Stimulated activated CD8-positive, alpha-beta memory T cell treated with anti-CD3 and anti-CD28 coated beads, Interleukin-12 subunit alpha, Interleukin-12 subunit beta, amount 100 ng/mL, for 1 hour (primary cell): Measurements from ENCODE around the gene C5orf63.
"Not testable (repeated sequence)": the region's sequence is repeated elsewhere in the genome, so short reads cannot be mapped to it uniquely, and the experiment has no call there.

Experiments used
- DNase-seq: peaks from one replicate; pipeline ENCODE4 v3.0.0-alpha.2; 2020; ENCODE audit warnings: low read depth

Gene C5orf63

DNA sequence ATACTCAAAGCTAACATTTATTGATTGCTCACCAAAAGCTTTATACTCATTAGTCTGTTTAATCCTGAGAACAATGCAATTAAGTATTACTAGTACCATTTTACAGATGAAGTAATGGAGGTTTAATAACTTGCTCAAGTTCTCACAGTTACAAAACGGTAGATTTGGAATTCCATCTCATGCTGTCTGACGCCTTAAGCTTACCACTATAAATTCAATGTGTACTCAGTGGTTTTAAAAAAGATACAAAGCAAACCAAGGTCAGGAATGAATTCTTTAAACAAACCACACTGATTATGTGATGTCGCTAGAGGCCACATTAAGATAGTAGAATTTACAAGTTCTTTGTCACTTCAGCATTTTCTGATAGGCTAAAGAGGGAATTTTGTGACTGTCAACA is 1.2 kb upstream of the C5orf63 start:
- no peak for DNase-seq

DNA sequence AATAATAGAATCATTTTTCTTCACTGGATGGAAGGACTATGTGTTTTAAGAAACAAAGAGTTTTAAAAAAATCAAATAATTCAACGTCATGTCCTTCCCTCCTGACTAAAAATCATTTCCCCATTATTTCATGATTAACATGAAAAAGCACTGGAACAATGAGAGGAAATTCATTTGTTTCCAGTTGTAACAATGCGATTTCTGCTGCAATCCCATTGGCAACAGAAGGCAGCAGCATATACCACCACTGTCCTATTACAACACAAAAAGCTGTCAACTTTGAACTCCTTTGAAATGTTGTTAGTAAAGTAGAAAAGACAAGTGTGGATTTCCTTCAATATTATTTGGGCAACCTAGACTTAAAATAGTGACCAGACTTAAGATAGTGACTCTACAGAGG is 3.1 kb downstream of the C5orf63 start:
- no peak for DNase-seq

DNA sequence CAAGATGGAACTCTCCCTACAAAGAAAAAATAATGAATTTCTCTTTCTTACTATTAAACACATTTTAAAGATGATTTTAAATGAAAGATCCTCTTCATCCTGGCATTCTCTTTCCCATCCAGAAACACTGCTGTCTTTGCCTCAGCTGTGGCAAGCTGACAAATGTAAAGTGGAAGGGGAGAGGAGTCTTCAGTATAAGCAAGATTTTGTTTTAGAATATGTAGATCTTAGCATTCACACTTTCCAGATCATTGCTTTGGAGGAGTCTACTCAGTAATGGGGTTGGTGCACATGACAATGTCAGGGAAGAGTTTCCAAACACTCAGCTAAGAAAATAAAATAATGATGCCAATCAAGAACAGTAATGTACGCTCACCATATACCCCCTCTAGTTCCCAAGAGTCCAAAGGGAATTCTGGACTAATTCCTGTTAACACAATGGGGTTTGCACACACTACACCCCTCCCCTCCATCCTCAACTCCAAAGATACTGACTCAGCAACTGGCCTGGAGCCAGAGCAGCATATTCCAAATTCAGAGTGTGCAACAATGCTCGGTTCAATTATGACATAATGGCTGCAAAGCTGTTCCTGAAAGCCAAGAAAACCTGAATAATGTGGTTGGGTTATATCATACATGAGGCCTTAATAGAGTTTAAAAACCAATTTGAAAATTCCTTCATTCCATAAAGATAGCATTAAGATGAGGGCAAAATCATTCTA is 4.6 kb downstream of the C5orf63 start:
- DNase-seq = no peak

DNA sequence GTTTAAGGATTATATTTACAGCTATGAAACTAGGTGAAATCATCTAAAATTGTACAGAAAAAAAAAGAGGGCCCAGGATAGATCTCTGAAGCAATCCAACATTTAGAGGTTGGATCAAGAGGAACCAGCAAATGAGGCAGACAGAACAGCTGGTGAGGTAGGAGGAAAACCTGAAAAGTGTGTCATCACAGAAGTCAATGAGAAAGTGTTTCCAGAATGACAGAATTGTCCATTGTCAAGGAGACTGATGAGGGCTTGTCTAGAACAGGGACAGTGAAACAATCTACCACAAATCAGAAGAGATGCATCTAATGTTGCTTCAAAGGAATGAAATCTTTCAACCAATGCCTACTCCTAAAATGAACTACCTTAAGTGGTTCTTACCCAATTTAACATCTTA is 6.6 kb downstream of the C5orf63 start:
- DNase-seq = no peak

DNA sequence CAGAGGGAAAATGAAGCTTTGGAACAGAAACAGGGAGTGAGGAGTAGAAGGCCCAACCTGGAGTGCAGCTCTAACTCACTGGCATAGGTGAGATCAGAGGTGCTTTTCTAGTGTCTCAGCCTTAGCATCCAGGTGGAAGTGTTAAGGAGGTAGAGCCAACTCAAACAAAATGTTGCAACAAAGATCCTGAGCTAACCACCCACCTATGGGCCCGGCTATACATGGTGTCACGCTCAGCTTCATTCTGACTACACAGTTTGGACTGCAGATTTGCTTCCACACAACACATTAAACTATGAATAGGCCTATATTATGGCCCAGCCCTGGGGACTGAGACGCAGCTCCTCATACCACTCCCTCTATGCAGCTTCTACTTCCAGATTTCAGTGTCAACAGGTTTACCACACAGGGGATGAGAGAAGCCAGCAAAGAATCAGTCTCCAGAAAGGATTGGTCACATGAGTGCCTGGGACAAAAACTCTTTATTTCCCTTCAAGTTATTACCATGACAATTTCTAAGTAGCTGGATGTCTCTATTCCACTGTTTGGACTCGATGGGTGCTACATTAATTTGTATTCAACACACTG is 9.0 kb downstream of the C5orf63 start:
- no peak for DNase-seq

DNA sequence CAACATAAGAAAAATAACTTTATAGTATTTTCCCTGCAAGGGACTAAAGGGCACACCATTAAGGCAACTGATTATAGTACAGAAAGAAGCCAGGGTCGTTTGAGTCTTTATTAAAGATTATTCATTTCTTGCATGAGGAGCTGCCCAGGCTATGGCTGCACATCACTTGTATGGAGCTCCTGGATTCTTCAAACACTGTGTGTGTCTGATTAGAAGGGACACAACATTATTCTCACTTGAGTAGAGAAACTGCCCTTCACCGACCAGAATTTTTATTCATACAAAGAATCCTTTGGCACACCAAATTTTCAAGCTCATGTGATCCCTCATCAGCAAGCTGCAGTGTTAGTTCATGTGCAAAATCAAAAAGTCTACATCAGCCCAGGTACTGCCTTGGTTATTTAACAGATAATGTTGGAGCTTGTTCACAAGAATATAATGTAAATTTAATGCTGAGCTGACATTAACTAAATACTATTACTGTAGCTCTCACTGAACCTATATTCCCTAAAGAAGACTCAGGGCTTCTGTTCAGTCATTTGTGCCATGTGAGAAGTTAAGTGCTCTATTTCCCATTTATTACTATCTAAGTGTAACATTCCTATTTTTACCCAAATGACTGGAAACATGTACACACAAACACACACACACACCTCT is 9.9 kb downstream of the C5orf63 start:
- DNase-seq = no peak

DNA sequence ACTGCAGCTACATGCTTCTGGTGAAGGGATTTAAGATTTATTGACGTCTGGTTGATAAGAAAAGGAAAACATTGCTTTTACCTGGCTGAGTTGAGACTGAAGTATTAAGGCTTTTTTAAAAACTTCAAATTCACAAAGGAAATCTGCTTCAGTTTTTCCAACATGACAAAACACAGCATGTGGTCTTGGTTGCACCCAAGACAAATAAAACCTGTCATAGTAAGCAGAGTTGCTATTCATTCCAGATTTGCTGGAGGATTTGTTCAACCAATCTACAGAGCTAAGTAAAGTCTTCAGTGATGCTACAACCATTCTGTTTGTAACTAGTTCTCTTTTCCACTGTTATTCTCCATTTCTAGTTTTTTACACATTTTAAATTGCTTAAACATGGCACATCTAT is 11.3 kb downstream of the C5orf63 start:
- DNase-seq = no peak

DNA sequence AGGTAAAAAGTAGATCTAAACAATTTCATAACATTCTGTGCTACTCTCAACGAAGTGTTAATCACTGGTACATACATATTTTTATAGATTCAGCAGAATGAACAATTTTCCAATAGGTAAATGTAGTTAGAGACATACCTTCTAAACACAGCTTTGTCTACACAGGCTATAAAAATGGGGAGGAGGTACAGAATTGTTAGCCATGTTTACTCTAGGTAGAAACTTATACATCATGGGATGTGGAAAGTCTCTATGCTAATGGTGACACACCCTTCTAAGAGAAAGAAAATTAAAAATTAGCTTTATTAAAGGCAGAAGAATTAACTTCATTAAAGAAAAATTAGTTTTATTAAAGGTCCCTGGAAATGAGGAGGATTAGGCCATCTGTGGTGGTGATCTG is 11.8 kb downstream of the C5orf63 start:
- no peak for DNase-seq

DNA sequence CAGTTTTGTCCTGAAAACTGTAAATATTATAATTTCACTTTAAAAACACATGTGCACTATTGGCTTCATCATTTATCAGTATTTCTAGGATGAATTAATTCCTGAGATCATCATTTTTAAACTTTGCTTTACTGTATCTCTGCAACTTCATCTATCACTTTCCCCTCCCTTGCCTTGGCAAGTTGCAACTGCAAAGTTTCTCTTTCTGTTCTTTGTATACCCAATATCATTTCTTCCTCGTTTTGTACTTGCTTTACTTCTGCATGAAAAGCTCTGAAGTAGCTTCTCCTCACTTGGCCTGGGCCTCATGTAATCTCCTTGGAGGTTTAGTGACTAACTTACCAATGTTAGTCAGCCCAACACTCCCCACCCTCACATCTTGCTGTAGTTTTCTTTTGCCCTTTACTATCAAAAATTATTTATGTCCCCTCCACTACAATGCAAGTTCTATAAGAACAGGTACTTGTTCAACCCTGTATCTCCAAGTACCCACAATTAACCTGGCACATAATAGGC is 12.8 kb downstream of the C5orf63 start:
- no peak for DNase-seq

DNA sequence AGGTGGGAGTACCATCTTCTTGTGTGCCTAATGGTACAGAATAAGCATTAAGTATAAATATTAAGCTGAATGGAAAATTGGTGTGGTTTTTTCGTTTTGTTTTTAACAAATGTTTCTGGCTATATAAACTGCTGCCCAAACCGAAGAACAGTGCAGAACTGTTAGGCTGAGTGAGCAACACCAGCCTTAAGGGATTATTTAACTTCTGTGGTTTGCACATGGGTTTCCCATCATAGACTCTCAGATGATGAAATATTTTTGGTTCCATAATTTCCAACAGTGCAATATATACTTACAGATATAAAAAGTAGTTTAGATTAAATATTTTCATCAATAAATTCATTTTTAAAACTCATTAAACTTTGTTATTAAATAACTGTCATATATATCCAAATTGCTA is 16.4 kb downstream of the C5orf63 start:
- no peak for DNase-seq

DNA sequence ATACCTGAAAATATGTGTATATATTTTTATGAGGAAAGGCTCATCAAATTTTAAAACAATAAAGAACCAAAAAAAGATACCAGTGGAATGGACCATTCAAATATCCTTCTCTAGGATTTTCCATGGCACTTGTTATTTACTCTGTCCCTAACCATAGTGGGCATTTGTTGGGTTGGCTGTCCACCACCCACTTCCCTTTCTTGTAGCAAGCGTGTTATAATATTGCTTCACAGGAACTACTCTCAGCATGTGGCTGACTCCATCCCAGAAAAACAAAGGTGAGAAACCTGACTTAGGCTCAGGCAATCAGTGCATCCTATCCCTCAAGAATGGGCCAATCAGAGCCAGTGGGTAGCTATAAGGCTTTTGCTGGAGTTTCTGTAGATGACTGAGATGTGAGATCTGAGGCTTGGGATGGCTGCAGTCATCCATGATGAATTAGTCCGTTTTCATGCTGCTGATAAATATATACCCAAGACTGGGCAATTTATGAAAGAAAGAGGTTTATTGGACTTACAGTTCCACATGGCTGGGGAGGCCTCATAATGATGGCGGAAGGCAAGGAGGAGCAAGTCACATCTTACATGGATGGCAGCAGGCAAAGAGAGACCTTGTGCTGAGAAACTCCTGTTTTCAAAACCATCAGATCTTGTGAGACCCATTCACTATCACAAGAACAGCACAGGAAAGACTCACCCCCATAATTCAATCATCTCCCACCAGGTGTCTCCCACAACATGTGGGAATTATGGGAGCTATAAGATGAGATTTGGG is 17.2 kb downstream of the C5orf63 start:
- no peak for DNase-seq

DNA sequence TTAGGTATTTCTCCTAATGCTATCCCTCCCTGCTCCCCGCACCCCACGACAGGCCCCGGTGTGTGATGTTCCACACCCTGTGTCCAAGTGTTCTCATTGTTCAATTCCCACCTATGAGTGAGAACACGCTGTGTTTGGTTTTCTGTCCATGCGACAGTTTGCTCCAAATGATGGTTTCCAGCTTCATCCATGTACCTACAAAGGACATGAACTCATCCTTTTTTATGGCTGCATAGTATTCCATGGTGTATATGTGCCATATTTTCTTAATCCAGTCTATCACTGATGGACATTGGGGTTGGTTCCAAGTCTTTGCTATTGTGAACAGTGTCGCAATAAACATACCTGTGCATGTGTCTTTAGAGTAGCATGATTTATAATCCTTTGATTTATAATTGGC is 19.8 kb downstream of the C5orf63 start:
- not testable (repeated sequence) for DNase-seq

DNA sequence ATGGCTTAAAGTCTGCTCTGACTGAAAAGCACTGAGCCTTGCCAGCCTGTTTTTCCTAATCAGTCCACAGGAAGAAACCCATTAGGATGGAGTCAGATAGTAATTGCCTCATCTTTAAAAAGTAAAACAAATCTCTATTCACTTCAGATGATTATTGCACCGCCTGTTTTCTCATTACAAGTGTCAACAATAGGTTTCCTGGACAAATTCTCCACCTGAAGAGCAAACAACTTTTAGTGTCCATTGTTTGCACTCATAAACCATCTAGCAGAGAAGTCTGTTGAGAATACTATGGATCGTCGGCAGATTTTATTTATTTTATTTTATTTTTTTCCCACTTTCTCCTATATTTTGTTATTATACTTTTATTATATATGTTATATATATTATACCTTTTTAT is 20.3 kb downstream of the C5orf63 start:
- no peak for DNase-seq

DNA sequence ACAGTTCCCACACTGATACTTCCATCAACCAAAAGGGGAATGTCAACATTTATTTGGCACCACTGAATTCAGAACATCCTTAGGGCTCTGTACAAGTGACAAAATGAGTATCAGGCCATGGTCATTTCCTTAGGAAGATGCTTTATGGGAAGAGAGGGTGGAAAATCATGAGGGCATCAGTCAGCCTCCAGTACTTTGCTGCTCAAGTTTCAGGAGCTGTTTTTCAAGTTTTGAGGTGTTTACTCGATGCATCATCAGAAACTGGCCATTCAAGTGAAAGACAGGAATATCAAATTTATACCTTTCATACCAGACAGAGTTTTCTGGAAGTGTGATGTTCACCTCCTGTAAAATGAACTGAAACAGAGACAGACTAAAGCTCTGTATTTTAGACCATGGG is 21.7 kb downstream of the C5orf63 start:
- no peak for DNase-seq

DNA sequence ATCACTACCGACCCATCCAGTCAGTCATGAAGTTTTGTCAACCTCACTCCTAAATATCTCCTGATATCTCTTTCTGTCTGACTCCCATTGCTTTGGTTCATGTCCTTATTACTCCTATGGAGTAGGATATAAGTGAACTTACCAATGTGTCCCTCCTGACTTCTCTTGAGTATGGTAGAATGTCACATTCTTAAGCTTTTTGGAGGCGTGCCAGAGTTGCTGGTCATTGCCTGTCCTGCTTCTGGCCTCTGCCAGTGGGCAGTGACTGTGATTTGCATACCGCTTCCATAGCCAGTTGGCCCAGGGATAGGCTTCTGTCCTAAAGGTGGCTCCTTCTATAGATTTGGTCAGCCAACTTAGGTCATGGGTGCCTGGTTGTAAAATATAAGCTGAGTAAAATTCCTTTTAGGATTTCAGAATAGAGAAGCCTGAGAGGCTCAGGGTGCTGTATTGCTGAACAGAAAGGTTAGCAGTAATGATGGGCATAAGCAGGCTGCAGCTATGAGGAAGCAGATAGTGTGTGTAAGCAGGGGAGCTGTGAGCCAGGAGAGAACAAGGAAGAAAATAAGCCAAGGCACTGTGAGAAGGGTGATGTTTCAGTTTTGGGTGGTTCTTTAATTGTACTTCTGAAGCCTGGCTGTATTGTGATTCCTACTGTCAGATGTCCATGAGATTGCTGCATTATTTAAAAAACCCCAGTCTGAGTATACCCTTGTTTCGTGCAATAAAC is 26.8 kb downstream of the C5orf63 start:
- no peak for DNase-seq

DNA sequence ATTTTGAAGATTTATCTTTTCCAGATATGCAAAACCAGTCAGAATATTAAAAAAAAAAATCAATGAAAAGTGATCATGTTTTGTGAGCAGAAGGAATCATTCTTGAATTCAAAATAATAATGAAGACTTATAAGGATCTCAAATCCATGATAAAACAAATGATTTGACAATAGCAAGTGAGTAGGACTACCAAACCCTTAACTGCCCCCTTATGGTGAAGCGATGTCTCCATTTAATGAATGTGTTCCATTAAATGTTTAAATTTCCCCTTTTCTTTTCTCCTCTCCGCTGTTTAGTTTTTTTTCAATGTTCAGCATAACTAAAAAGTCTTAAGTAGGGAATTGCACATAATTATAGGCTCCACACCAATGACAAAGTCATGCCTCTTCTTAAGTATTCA is 30.7 kb downstream of the C5orf63 start:
- no peak for DNase-seq

DNA sequence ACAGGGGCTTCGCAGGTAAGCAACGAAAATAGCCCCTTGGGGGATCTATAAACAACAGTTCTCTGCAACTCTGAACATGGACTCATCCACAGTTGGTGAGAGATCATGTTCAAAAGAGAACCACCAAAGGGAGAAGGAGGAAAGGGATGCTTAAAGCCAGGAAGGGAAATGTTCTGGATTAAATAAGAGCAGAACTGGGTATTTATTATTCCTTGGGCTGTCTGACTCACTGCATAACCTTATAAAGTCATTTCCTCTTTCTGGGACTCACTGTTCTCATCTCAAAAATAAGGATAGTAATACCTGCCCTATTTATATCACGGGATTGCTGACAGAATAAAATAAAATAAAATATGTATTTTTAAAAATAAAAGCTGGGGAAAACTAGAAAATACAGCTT is 31.7 kb downstream of the C5orf63 start:
- no peak for DNase-seq

DNA sequence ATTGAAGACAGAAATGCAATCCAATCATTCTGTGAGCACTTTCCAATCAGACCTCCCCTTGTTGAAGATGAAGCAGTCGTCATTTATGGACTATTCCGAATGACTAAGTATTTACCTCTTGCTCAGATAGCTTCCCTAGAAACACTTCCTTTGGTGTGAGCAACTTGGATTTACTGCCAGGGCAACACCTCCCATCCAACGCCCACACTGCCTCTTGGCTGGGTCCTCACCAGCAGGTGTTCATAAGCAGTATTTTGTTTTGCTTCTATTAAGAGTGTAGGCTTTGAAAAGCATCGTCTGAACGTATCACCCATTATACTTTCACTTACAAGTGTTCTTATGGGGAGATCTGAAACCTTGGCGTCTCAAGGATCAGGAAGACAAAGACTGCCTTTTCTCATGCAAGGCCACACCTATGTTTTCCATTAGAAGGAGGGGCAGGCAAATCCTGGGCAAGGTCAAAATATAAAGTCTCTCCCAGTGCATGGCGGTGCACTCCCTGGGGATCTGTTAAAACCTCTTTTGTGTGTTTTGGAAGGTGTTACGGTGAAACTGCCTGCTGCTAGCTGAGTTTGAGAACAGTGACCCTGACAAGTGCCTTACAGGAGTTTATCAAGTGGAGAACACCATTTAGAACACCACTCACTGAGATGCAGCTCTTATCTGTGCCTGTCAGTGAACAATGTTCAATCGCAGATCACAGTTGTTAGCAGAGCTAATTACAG is 32.3 kb downstream of the C5orf63 start:
- DNase-seq = no peak

DNA sequence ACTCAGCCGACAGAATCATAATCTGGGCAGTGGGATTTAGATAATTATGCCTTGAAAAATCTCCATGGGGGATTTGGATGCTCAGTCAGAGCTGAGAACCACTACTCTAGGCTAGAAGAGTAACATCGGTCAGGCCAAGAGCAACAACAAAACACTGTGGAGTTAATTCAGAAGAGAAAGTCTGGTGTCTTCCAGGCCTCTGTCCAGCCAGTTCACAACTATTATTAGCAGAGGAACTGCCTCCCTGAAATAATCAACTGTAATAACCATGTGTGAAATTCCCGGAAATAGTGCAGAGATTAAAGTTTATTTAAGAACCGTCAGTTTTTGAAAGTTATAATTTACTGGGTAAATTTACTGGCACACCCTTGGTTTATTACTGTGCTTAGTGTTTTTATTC is 34.8 kb downstream of the C5orf63 start:
- no peak for DNase-seq

DNA sequence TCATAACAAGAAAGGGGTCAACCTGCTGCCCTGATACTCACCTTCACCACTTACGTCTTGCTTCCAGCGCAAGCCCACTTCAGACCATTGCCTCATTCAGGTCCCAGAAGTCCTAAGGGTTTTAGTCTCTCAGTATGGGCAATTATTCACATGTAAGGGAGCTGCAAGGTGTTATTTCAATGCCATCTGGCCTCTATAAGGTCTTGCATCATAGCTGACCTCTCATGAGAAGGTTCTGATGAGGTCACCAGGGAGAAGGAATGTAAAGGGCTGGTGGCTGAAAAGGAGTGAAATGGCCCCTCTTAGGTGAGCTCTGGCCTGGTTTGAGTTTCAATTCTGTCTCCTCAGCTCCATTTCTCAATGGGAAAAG is 41.5 kb downstream of the C5orf63 start:
- DNase-seq = no peak

DNA sequence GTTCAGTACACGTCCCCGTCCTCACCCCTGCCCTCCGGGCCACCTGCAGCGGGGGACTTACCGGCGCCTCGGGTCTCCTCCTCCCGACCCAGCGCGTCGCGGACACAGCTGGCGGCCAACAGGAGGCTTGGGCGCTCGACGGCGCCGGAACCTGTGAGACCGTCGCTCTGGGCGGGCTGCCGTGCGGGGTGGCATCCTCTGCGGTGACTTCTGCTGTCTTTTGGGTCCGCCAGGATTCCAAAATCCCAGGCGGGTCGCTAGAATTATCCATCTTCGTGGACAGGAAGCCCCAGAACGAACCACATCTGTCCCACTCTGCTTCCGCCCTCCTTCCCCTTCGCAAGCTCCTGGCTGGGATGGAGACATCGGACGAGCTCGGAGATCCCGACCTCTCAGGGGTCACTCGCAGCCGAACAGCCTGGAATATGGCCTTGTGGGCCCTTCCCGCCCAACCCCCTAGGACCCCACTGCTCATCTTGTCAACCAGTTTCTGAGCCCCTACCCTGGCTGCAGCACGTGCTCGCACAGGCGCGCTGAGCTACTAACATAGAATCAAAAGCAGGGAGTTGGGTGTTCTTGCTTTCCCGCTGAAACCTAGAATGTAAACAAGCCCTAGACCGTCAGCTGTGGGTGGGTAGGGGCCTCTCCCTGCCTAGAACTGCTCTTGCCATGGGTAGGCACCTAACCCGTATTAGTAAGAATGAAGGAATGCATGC is 42.0 kb downstream of the C5orf63 start:
- no peak for DNase-seq
